ENCODE measurements around the gene ITGB3BP.

GRCh38 chr1:63559357-63559756 is 36.3 kb upstream of the ITGB3BP start:
- TF ChIP-seq POLR2AphosphoS5 (IDR thresholded peaks at IDR 0.05): no peak
- TF ChIP-seq POLR2A (IDR thresholded peaks at IDR 0.05): no peak

Data from spleen (tissue), 3 donors.